ENCODE data around the gene ISG15.

ISG15 gene

DNA sequence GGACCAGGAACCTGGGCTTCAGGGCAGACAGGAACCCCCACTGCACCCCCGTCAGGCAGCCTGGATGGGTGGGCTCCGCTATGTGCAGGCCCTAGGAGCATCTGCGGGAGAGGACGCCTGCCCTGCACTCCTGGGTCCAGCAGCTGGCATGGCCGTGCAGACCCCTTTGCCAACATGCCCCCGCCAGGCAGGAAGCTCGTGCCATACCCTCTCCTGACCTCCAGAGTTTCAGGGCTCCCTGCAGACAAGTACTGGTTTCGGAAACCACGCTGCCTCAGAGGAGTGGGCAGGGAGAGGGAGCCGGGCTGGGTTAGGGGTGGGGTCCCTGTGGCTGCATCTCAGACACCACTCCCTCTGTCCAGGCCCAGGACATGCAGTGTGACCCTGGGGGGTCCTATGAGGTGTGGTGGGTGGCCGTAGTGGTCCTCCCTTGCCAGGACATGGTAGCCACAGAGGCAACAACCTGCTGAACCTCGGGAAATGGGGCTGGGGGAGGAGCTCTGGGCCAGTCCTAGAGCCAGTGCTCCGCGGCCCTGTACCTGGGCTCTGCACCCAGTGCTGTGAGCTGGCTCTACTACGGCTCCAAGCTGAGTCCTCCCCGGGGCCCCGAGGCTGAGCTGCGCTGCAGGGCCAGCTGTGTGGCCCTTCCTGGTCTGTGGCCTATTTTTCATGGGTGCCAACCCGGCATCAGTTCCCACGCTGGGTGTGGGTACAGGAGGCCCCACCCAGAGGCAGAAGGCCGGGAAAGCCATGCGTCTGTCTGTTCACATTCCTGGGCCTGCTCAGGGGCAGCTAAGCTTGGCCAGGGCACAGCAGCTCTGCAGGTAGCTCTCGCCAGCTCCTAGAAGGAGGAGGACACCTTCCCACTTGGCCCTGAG, 45.6 kb upstream of the ISG15 start:
- H3K4me3 ChIP-seq (ENCODE audit: low read length): no peak overlapping the region
- TF ChIP-seq, protein P1, sequence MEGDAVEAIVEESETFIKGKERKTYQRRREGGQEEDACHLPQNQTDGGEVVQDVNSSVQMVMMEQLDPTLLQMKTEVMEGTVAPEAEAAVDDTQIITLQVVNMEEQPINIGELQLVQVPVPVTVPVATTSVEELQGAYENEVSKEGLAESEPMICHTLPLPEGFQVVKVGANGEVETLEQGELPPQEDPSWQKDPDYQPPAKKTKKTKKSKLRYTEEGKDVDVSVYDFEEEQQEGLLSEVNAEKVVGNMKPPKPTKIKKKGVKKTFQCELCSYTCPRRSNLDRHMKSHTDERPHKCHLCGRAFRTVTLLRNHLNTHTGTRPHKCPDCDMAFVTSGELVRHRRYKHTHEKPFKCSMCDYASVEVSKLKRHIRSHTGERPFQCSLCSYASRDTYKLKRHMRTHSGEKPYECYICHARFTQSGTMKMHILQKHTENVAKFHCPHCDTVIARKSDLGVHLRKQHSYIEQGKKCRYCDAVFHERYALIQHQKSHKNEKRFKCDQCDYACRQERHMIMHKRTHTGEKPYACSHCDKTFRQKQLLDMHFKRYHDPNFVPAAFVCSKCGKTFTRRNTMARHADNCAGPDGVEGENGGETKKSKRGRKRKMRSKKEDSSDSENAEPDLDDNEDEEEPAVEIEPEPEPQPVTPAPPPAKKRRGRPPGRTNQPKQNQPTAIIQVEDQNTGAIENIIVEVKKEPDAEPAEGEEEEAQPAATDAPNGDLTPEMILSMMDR (conservative IDR thresholded peaks at IDR 0.05; ENCODE audit: low read length): no peak
- DNase-seq (ENCODE audit: low read depth): no peak

DNA sequence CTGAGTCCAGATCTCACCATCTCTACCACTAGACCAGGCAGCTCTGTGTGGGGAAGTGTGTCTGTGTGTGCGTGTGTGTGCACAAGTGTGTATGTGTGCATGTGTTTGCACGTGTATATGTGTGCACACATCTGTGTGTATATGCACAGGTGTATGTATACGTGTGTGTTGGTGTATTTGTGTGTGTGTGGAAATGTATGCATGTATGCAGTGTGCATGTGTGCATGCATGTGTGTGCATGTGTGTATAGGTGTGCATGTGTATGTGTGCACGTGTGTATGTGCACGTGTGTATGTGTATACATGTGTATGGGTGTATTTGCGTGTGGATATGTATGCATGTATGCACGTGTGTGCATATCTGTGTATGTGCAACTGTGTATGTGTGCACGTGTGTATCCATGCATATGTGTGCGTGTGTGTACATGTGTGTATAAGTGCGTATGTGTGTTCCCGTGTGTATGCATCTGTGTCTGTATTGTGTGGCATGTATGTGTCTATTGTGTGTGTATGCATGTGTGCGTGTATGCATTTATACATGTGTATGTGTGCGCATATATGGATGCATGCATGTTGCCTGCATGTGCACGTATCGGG, 43.9 kb upstream of the ISG15 start:
- no peak overlapping the region for H3K4me3 ChIP-seq (ENCODE audit: low read length)
- DNase-seq (ENCODE audit: low read depth): no peak
- TF ChIP-seq, protein P1 (conservative IDR thresholded peaks at IDR 0.05; ENCODE audit: low read length): no peak

DNA sequence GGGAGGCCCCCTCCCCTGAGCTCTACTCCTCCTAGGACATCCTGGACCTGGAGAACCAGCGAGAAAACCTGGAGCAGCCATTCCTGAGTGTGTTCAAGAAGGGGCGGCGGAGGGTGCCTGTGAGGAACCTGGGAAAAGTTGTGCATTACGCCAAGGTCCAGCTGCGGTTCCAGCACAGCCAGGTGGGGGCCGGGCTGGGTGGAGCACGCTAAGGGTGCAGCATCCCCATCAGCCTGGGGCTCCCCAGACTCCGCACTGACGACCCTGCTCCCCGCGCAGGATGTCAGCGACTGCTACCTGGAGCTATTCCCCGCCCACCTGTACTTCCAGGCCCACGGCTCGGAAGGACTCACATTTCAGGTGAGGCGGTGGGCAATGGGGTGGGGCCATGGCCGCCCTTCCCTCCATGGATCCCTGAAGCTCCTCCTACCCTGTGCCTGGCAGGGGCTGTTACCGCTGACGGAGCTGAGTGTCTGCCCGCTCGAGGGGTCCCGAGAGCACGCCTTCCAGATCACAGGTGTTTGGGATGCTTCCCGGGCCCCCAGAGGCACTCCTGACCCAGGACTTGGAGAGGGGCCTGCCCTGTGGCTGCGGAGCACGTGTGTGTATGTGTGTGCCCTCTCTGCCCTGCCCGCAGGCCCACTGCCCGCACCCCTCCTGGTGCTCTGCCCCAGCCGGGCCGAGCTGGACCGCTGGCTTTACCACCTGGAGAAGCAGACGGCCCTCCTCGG, 42.9 kb upstream of the ISG15 start:
- no peak for DNase-seq (ENCODE audit: low read depth)
- H3K4me3 ChIP-seq (ENCODE audit: low read length): no peak overlapping the region
- TF ChIP-seq, protein P1 (conservative IDR thresholded peaks at IDR 0.05; ENCODE audit: low read length): no peak

DNA sequence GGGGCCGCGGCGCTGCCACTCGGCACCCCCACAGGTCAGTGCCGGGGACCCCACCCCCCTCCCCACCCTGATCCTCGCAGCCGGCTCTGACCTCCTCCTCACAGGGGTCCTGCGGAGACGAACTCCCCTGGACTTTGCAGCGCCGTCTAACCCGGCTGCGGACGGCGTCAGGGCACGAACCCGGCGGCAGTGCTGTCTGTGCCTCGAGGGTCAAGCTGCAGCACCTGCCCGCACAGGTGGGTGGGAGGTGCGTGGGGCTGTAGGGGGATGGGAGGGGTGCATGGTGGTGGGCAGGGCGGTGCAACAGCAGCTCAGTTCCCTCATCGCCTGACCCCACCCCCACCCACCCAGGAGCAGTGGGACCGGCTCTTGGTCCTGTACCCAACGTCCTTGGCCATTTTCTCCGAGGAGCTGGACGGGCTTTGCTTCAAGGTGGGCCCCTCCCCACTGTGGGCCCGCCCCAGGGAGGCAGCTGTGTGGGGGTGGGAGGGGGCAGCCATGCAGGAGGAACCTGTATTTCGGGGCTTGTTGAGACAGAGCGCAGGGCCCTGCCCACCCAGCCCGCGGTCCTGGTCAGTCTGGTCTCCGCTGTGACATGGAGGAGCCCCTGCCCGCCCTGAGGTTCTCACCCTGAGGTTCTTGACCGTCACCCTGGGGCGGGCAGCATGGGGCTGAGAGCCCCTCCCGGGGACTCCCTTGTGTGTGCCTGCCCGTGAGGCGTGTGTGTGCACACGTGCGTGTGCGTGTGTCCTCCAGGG, 42.1 kb upstream of the ISG15 start:
- no peak for DNase-seq (ENCODE audit: low read depth)
- no peak overlapping the region for H3K4me3 ChIP-seq (ENCODE audit: low read length)
- TF ChIP-seq, protein P1 (conservative IDR thresholded peaks at IDR 0.05; ENCODE audit: low read length): no peak

DNA sequence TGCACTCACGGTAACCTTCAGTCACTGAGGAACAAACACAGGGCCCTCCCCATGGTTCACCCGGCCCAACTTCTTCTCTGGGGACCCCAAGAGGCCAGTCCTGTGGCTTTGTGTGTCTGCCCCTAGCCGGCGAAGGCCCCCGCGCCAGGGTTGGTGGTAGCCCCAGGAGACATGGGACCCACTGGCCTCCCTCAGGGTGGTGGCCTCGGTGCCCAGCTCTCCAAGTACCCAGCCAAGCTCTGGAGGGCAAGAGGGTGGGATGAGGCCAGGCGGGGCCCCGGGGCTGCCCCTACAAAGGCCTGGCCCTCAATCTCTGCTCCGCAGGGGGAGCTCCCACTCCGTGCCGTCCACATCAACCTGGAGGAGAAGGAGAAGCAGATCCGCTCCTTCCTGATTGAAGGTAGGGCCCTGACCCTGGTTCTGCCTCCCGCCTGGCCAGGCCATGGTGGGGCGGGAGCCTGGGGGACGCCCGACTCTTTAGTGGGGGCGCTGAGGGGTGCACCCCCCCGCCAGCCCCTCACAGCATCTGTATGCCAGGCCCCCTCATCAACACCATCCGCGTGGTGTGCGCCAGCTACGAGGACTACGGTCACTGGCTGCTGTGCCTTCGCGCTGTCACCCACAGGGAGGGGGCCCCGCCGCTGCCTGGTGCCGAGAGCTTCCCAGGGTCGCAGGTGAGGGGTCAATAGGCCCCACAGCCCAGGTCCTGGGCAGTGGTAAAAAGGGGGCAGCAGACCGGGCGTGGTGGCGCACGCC, 41.4 kb upstream of the ISG15 start:
- DNase-seq (ENCODE audit: low read depth): no peak
- TF ChIP-seq, protein P1 (conservative IDR thresholded peaks at IDR 0.05; ENCODE audit: low read length): no peak
- H3K4me3 ChIP-seq (ENCODE audit: low read length): no peak overlapping the region

DNA sequence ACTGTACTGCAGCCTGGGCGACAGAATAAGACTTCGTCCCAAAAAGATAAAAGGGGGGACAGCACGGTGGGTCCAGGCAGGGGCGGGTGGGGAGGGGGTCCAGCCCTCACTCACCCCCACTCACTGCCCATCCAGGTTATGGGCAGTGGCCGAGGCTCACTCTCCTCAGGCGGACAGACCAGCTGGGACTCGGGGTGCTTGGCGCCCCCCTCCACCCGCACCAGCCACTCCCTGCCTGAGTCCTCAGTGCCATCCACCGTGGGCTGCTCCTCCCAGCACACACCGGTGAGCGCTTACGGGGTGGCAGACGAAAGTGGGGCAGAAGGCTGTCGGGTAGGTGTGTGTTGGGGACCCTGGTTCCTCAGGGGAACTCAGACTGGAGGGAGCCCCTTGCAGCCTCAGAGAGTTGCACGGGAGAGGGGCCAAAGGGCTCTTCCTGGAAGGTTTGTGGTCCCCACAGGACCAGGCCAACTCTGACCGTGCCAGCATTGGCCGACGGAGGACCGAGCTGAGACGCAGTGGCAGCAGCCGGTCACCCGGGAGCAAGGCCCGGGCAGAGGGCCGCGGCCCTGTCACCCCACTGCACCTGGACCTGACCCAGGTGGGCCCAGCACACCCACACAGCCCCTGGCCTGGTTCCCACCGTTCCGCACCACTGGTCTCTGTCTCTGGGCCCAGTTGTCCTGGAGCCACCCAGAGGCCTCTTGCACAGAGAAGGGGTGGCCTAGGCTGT, 40.4 kb upstream of the ISG15 start:
- no peak overlapping the region for H3K4me3 ChIP-seq (ENCODE audit: low read length)
- TF ChIP-seq, protein P1 (conservative IDR thresholded peaks at IDR 0.05; ENCODE audit: low read length): no peak
- DNase-seq (ENCODE audit: low read depth): no peak
